ENCODE measurements around the gene SPTBN1. TPM values are rescaled to one million over a fixed set of nuclear protein-coding genes. Genes with fewer than 3 reads are reported as not detected.

SPTBN1 gene
- polyA plus RNA-seq, 2 of the 4 experiments (the other 2 are of a cell fraction) = 105 to 126 TPM

- WGBS (ENCODE audit: missing lambda C conversion rate) = 13% methylated on average over 2 of the region's 2 CpGs
- POLR2A ChIA-PET = no interaction called here
- CTCF ChIA-PET = interaction anchor here (0.8 to 1.5 kb wide), 3 partner anchors 13 to 26 kb away, joined by 3 read pairs; no protein-coding TSS in a partner anchor
- no peak for DNase-seq (ENCODE audit: low read depth in 1 of 2, low spot score in 1 of 2)
- H3K4me2 ChIP-seq = no peak overlapping the region
- H3K9me3 ChIP-seq = no peaks in the 10 kb centered on the region
- H3K4me3 ChIP-seq = no peak overlapping the region
- no peak for FAIRE-seq
- ATAC-seq = no peak
- TF ChIP-seq ZFP36 (IDR thresholded peaks at IDR 0.05; ENCODE audit: borderline replicate concordance, partially characterized antibody) (no peak), EP300 (IDR thresholded peaks at IDR 0.05) (no peak), TP53 (CRISPR knock-in tag; IDR thresholded peaks at IDR 0.05) (no peak), USF2 (IDR thresholded peaks at IDR 0.05) (no peak), PHF8 (IDR thresholded peaks at IDR 0.05; ENCODE audit: borderline replicate concordance, low read depth) (no peak), HEYL (CRISPR knock-in tag; IDR thresholded peaks at IDR 0.05) (no peak), MAX (IDR thresholded peaks at IDR 0.05) (no peak), FOSB (CRISPR knock-in tag; IDR thresholded peaks at IDR 0.05) (no peak), SMC3 (IDR thresholded peaks at IDR 0.05) (no peak), CHD2 (IDR thresholded peaks at IDR 0.05; ENCODE audit: low read length, partially characterized antibody) (no peak), FOSL2 (IDR thresholded peaks at IDR 0.05) (no peak), FOSL2 (CRISPR knock-in tag; IDR thresholded peaks at IDR 0.05) (no peak), MYC (IDR thresholded peaks at IDR 0.05; ENCODE audit: borderline replicate concordance, low read length) (no peak), NPAS2 (CRISPR knock-in tag; IDR thresholded peaks at IDR 0.05; ENCODE audit: borderline replicate concordance) (no peak)
- TF ChIP-seq, protein P1, sequence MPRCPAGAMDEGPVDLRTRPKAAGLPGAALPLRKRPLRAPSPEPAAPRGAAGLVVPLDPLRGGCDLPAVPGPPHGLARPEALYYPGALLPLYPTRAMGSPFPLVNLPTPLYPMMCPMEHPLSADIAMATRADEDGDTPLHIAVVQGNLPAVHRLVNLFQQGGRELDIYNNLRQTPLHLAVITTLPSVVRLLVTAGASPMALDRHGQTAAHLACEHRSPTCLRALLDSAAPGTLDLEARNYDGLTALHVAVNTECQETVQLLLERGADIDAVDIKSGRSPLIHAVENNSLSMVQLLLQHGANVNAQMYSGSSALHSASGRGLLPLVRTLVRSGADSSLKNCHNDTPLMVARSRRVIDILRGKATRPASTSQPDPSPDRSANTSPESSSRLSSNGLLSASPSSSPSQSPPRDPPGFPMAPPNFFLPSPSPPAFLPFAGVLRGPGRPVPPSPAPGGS (IDR thresholded peaks at IDR 0.05) = no peak
- no peaks in the 10 kb centered on the region for H3K4me1 ChIP-seq
- H3K27ac ChIP-seq = no peak overlapping the region
Measured at GRCh38 chr2:54423213-54423612, 32.9 kb upstream of the SPTBN1 start.

GRCh38 chr2:54424555-54425163 is 31.5 kb upstream of the SPTBN1 start:
- DNase-seq (ENCODE audit: low read depth in 1 of 2, low spot score in 1 of 2) (no peak), FAIRE-seq (no peak), ATAC-seq (no peak)
- ChIA-PET CTCF (interaction anchor here (1.0 to 1.6 kb wide), 3 partner anchors 9 to 27 kb away, joined by 3 to 6 read pairs (median 3); no protein-coding TSS in a partner anchor), POLR2A (no interaction called here)
- 34% methylated on average over 7 of the region's 7 CpGs for WGBS (ENCODE audit: missing lambda C conversion rate)
- Histone ChIP-seq H3K4me2 (no peak overlapping the region), H3K4me1 (no peaks in the 10 kb centered on the region), H3K4me3 (no peak overlapping the region), H3K9me3 (no peaks in the 10 kb centered on the region), H3K27ac (no peak overlapping the region)
- TF ChIP-seq TFCP2L1 (CRISPR knock-in tag; IDR thresholded peaks at IDR 0.05) (no peak), NFE2L2 (conservative IDR thresholded peaks at IDR 0.05; ENCODE audit: low read length) (no peak)
- TF ChIP-seq, protein P2, sequence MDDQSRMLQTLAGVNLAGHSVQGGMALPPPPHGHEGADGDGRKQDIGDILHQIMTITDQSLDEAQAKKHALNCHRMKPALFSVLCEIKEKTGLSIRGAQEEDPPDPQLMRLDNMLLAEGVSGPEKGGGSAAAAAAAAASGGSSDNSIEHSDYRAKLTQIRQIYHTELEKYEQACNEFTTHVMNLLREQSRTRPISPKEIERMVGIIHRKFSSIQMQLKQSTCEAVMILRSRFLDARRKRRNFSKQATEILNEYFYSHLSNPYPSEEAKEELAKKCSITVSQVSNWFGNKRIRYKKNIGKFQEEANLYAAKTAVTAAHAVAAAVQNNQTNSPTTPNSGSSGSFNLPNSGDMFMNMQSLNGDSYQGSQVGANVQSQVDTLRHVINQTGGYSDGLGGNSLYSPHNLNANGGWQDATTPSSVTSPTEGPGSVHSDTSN (IDR thresholded peaks at IDR 0.05) = no peak

- WGBS (ENCODE audit: missing lambda C conversion rate) = 54% methylated on average over 3 of the region's 3 CpGs
- CTCF ChIA-PET = no interaction called here
- FAIRE-seq = no peak
Measured at GRCh38 chr2:54428108-54428831, 27.9 kb upstream of the SPTBN1 start.

More at GRCh38 chr2:54428108-54428831, 27.9 kb upstream of the SPTBN1 start:
- H3K4me3 ChIP-seq = no peak overlapping the region
- POLR2A ChIA-PET = no interaction called here
- TF ChIP-seq CBX2 (IDR thresholded peaks at IDR 0.05; ENCODE audit: borderline replicate concordance, low read depth) (no peak), MAFK (IDR thresholded peaks at IDR 0.05; ENCODE audit: partially characterized antibody) (no peak), FOSL2 (IDR thresholded peaks at IDR 0.05) (no peak), FOSL2 (CRISPR knock-in tag; IDR thresholded peaks at IDR 0.05) (no peak), EHF (CRISPR knock-in tag; IDR thresholded peaks at IDR 0.05) (no peak), TFCP2L1 (CRISPR knock-in tag; IDR thresholded peaks at IDR 0.05) (no peak), MAX (IDR thresholded peaks at IDR 0.05) (no peak), ZFP36 (IDR thresholded peaks at IDR 0.05; ENCODE audit: borderline replicate concordance, partially characterized antibody) (no peak), FOXS1 (CRISPR knock-in tag; IDR thresholded peaks at IDR 0.05) (no peak), NR3C1 (IDR thresholded peaks at IDR 0.05) (no peak), RARB (CRISPR knock-in tag; IDR thresholded peaks at IDR 0.05) (no peak), GATA3 (IDR thresholded peaks at IDR 0.05; ENCODE audit: borderline replicate concordance) (no peak), MAZ (IDR thresholded peaks at IDR 0.05; ENCODE audit: borderline replicate concordance, low read depth, low read length) (no peak), HOXB13 (CRISPR knock-in tag; IDR thresholded peaks at IDR 0.05; ENCODE audit: low read depth) (no peak), RCOR1 (IDR thresholded peaks at IDR 0.05; ENCODE audit: low read depth, low read length) (no peak)
- H3K27ac ChIP-seq = no peak overlapping the region
- ATAC-seq (no peak), DNase-seq (ENCODE audit: low read depth in 1 of 2, low spot score in 1 of 2) (no peak)
- no peaks in the 10 kb centered on the region for H3K4me1 ChIP-seq
- H3K4me2 ChIP-seq = no peak overlapping the region
- no peaks in the 10 kb centered on the region for H3K9me3 ChIP-seq
